K562 (cell line): ENCODE data around the gene SUPT5H. TPM values are rescaled to one million over a fixed set of nuclear protein-coding genes. Genes with fewer than 3 reads are reported as not detected.

ENCODE experiments used
- NCOA6 ChIP-seq: fragments of 450-650 bp; IDR thresholded peaks from 2 replicates; pipeline ENCODE4 v1.6.1; 2017; ENCODE audit warnings: mild to moderate bottlenecking
- RHOXF2B ChIP-seq: fragments of 250-450 bp; sonication (Bioruptor Pico); conservative IDR thresholded peaks from 2 replicates; pipeline ENCODE4 v1.5.1; 2021
- SETDB1 ChIP-seq: IDR thresholded peaks from one replicate; pipeline ENCODE4 v1.6.1; 2012; ENCODE audit warnings: low read length, control low read depth, inconsistent platforms
- SIRT6 ChIP-seq: IDR thresholded peaks from one replicate; pipeline ENCODE4 v1.6.1; 2012; ENCODE audit warnings: low read depth, mild to moderate bottlenecking, control low read depth, inconsistent platforms, low read length, moderate library complexity
- polyA plus RNA-seq, 8 experiments: library from polyadenylated mRNA; depleted of rRNA in 4 of 8; stranded (reverse) in 5 of 8; unstranded in 3 of 8; fragments of >200 nt; fragmentation: Nextera tagmentation in 2 of 8; fragmentation: Illumina TruSeq in 1 of 8; extraction: Ambion mirVana in 2 of 8; extraction: Trizol in 1 of 8; gene quantifications; 2 replicates each; pipeline versions ENCODE4 v1.2.1 to v1.2.3, GENCODE V29; 2011 to 2014; ENCODE audit warnings: inconsistent platforms in 1 of 8, missing spikeins in 1 of 8
- total RNA-seq, 7 experiments: library from RNA; depleted of rRNA in 6 of 7; stranded (reverse); fragments of >200 nt in 6 of 7; fragmentation: Illumina TruSeq in 2 of 7; extraction: Trizol in 2 of 7; gene quantifications; 2 replicates each; pipeline versions ENCODE4 v1.2.1 to v1.2.3, GENCODE V29; 2011 to 2021; ENCODE audit warnings: low replicate concordance in 1 of 7
- TF ChIP-seq, protein P1 (sequence below): sonication (generic); formaldehyde crosslinking; IDR thresholded peaks from 2 replicates; pipeline ENCODE4 v1.8.1; 2023; ENCODE audit warnings: missing genetic modification reagents, mild to moderate bottlenecking, borderline replicate concordance
- TF ChIP-seq, protein P2 (sequence below): fragments of 250-450 bp; sonication (Bioruptor Pico); IDR thresholded peaks from 2 replicates; pipeline ENCODE4 v1.4.0; 2020; ENCODE audit warnings: mild to moderate bottlenecking, moderate library complexity, borderline replicate concordance
- TF ChIP-seq, protein P3 (sequence below): fragments of 250-450 bp; sonication (Bioruptor Pico); IDR thresholded peaks from 2 replicates; pipeline ENCODE4 v1.5.0; 2020; ENCODE audit warnings: mild to moderate bottlenecking

The SUPT5H gene
- total and polyA plus RNA-seq, 9 of the 15 experiments (the other 6 are each of a cell fraction or from before 2014, with no cell fraction given), result 13.3 to 85.9 (median 35.9) TPM

GRCh38 chr19:39411081-39411831 lies 34.1 kb upstream of the SUPT5H start (continued):
- TF ChIP-seq, protein P1, sequence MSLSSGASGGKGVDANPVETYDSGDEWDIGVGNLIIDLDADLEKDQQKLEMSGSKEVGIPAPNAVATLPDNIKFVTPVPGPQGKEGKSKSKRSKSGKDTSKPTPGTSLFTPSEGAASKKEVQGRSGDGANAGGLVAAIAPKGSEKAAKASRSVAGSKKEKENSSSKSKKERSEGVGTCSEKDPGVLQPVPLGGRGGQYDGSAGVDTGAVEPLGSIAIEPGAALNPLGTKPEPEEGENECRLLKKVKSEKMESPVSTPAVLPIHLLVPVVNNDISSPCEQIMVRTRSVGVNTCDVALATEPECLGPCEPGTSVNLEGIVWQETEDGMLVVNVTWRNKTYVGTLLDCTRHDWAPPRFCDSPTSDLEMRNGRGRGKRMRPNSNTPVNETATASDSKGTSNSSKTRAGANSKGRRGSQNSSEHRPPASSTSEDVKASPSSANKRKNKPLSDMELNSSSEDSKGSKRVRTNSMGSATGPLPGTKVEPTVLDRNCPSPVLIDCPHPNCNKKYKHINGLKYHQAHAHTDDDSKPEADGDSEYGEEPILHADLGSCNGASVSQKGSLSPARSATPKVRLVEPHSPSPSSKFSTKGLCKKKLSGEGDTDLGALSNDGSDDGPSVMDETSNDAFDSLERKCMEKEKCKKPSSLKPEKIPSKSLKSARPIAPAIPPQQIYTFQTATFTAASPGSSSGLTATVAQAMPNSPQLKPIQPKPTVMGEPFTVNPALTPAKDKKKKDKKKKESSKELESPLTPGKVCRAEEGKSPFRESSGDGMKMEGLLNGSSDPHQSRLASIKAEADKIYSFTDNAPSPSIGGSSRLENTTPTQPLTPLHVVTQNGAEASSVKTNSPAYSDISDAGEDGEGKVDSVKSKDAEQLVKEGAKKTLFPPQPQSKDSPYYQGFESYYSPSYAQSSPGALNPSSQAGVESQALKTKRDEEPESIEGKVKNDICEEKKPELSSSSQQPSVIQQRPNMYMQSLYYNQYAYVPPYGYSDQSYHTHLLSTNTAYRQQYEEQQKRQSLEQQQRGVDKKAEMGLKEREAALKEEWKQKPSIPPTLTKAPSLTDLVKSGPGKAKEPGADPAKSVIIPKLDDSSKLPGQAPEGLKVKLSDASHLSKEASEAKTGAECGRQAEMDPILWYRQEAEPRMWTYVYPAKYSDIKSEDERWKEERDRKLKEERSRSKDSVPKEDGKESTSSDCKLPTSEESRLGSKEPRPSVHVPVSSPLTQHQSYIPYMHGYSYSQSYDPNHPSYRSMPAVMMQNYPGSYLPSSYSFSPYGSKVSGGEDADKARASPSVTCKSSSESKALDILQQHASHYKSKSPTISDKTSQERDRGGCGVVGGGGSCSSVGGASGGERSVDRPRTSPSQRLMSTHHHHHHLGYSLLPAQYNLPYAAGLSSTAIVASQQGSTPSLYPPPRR, result no peak
- no peak for TF ChIP-seq SETDB1
- TF ChIP-seq, protein P2, sequence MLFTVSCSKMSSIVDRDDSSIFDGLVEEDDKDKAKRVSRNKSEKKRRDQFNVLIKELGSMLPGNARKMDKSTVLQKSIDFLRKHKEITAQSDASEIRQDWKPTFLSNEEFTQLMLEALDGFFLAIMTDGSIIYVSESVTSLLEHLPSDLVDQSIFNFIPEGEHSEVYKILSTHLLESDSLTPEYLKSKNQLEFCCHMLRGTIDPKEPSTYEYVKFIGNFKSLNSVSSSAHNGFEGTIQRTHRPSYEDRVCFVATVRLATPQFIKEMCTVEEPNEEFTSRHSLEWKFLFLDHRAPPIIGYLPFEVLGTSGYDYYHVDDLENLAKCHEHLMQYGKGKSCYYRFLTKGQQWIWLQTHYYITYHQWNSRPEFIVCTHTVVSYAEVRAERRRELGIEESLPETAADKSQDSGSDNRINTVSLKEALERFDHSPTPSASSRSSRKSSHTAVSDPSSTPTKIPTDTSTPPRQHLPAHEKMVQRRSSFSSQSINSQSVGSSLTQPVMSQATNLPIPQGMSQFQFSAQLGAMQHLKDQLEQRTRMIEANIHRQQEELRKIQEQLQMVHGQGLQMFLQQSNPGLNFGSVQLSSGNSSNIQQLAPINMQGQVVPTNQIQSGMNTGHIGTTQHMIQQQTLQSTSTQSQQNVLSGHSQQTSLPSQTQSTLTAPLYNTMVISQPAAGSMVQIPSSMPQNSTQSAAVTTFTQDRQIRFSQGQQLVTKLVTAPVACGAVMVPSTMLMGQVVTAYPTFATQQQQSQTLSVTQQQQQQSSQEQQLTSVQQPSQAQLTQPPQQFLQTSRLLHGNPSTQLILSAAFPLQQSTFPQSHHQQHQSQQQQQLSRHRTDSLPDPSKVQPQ (CRISPR knock-in tag), result no peak
- TF ChIP-seq, protein P3, sequence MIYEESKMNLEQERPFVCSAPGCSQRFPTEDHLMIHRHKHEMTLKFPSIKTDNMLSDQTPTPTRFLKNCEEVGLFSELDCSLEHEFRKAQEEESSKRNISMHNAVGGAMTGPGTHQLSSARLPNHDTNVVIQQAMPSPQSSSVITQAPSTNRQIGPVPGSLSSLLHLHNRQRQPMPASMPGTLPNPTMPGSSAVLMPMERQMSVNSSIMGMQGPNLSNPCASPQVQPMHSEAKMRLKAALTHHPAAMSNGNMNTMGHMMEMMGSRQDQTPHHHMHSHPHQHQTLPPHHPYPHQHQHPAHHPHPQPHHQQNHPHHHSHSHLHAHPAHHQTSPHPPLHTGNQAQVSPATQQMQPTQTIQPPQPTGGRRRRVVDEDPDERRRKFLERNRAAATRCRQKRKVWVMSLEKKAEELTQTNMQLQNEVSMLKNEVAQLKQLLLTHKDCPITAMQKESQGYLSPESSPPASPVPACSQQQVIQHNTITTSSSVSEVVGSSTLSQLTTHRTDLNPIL, result no peak
- TF ChIP-seq SIRT6, result no peak
- no peak for TF ChIP-seq RHOXF2B
- no peak for TF ChIP-seq NCOA6
